Measurements from ENCODE around the gene MITF.

GRCh38 chr3:69867941-69868505 lies 128.8 kb downstream of the MITF start:
- TF ChIP-seq GABPA (IDR thresholded peaks at IDR 0.05; ENCODE audit: low read depth) = no peak
- TF ChIP-seq FOXM1 (IDR thresholded peaks at IDR 0.05; ENCODE audit: low read depth) = no peak
- no peak for TF ChIP-seq CTCF (IDR thresholded peaks at IDR 0.05)
- TF ChIP-seq, protein P1, sequence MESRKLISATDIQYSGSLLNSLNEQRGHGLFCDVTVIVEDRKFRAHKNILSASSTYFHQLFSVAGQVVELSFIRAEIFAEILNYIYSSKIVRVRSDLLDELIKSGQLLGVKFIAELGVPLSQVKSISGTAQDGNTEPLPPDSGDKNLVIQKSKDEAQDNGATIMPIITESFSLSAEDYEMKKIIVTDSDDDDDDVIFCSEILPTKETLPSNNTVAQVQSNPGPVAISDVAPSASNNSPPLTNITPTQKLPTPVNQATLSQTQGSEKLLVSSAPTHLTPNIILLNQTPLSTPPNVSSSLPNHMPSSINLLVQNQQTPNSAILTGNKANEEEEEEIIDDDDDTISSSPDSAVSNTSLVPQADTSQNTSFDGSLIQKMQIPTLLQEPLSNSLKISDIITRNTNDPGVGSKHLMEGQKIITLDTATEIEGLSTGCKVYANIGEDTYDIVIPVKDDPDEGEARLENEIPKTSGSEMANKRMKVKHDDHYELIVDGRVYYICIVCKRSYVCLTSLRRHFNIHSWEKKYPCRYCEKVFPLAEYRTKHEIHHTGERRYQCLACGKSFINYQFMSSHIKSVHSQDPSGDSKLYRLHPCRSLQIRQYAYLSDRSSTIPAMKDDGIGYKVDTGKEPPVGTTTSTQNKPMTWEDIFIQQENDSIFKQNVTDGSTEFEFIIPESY (IDR thresholded peaks at IDR 0.05; ENCODE audit: borderline replicate concordance, low read depth) = no peak
- TF ChIP-seq TAF1 (IDR thresholded peaks at IDR 0.05; ENCODE audit: borderline replicate concordance, low read depth, low read length) = no peak
- no peak for TF ChIP-seq RAD21 (IDR thresholded peaks at IDR 0.05; ENCODE audit: low read length)
